CD14-positive monocyte (primary cell): ENCODE data around the gene GPR52. TPM values are rescaled to one million over a fixed set of nuclear protein-coding genes. Genes with fewer than 3 reads are reported as not detected.
"Not testable (repeated sequence)": the region's sequence is repeated elsewhere in the genome, so short reads cannot be mapped to it uniquely, and the experiment has no call there.

ENCODE experiments used
- DNase-seq, 3 donors: peaks; one replicate each; pipeline ENCODE4 v3.0.0-alpha.2; 2011 to 2022
- H2AFZ ChIP-seq: 2 replicates; pipeline ENCODE4 v1.6.0; 2012; ENCODE audit warnings: mild to moderate bottlenecking, low read depth, low read length, inconsistent platforms; ENCODE audit not compliant: insufficient read depth, poor library complexity, severe bottlenecking
- H3K27ac ChIP-seq, 2 donors: 1 replicate in 1 of 2; 2 replicates in 1 of 2; pipeline ENCODE4 v1.5.1; 2012 to 2013; ENCODE audit warnings: low read length in 2 of 2, control low read depth in 1 of 2, inconsistent platforms in 1 of 2, low read depth in 1 of 2, mild to moderate bottlenecking in 1 of 2
- H3K27me3 ChIP-seq, 2 donors: one replicate each; pipeline versions ENCODE4 v1.6.0 to v1.6.1; 2011 to 2013; ENCODE audit warnings: low read length in 2 of 2; ENCODE audit not compliant: control insufficient read depth in 2 of 2, insufficient read depth in 2 of 2
- H3K36me3 ChIP-seq, 2 donors: replicated peaks in 1 of 2; 1 replicate in 1 of 2; 2 replicates in 1 of 2; pipeline versions ENCODE4 v1.5.1 to v1.6.1; 2012 to 2013; ENCODE audit warnings: low read length in 2 of 2, control low read depth in 1 of 2, inconsistent platforms in 1 of 2, mild to moderate bottlenecking in 1 of 2; ENCODE audit not compliant: insufficient read depth in 2 of 2, control insufficient read depth in 1 of 2
- H3K4me1 ChIP-seq, 2 donors: 1 replicate in 1 of 2; 2 replicates in 1 of 2; pipeline versions ENCODE4 v1.5.1 to v1.6.1; 2012 to 2013; ENCODE audit warnings: low read length in 2 of 2, control low read depth in 1 of 2, inconsistent platforms in 1 of 2, mild to moderate bottlenecking in 1 of 2, moderate library complexity in 1 of 2; ENCODE audit not compliant: insufficient read depth in 2 of 2, control insufficient read depth in 1 of 2
- H3K4me2 ChIP-seq: replicated peaks from 2 replicates; pipeline ENCODE3; 2012; ENCODE audit warnings: low read length, moderate library complexity, mild to moderate bottlenecking; ENCODE audit not compliant: poor library complexity, severe bottlenecking; ENCODE audit errors: extremely low read depth
- H3K4me3 ChIP-seq, 3 experiments: fragments of 200-600 bp in 1 of 3; sonication (generic) in 1 of 3; replicated peaks in 1 of 3; 1 replicate in 2 of 3; 2 replicates in 1 of 3; pipeline ENCODE4 v1.5.1; 2011 to 2013; ENCODE audit warnings: low read length in 3 of 3, mild to moderate bottlenecking in 3 of 3, control low read depth in 2 of 3, low read depth in 2 of 3, inconsistent platforms in 1 of 3, moderate library complexity in 1 of 3
- H3K79me2 ChIP-seq: 2 replicates; pipeline ENCODE4 v1.6.0; 2012; ENCODE audit warnings: mild to moderate bottlenecking, control low read depth, inconsistent platforms, low read length, moderate library complexity; ENCODE audit not compliant: insufficient read depth
- H3K9ac ChIP-seq: 2 replicates; pipeline ENCODE4 v1.6.0; 2017; ENCODE audit warnings: low read length, mild to moderate bottlenecking; ENCODE audit not compliant: insufficient read depth, poor library complexity, severe bottlenecking
- H3K9me3 ChIP-seq, 2 donors: replicated peaks in 1 of 2; 1 replicate in 1 of 2; 2 replicates in 1 of 2; pipeline versions ENCODE4 v1.5.1 to v1.6.1; 2012 to 2013; ENCODE audit warnings: low read length in 2 of 2, control low read depth in 1 of 2; ENCODE audit not compliant: control insufficient read depth in 1 of 2, insufficient read depth in 1 of 2
- H4K20me1 ChIP-seq: 2 replicates; pipeline ENCODE4 v1.6.0; 2012; ENCODE audit warnings: mild to moderate bottlenecking, low read length, control low read depth, moderate library complexity; ENCODE audit not compliant: insufficient read depth
- H3K27ac Mint-ChIP-seq, 7 donors: one replicate each; pipeline ENCODE4 v1.8.0; 2020; ENCODE audit warnings: mild to moderate bottlenecking in 7 of 7, mixed read lengths in 7 of 7, moderate library complexity in 6 of 7, inconsistent platforms in 2 of 7
- H3K27me3 Mint-ChIP-seq, 3 donors: one replicate each; pipeline ENCODE4 v1.8.0; 2021 to 2022; ENCODE audit warnings: low read depth in 3 of 3, mild to moderate bottlenecking in 3 of 3, mixed read lengths in 3 of 3, moderate library complexity in 3 of 3, inconsistent platforms in 1 of 3
- H3K36me3 Mint-ChIP-seq, 2 donors: one replicate each; pipeline ENCODE4 v1.8.0; 2020; ENCODE audit warnings: mixed read lengths in 2 of 2, inconsistent platforms in 1 of 2, mild to moderate bottlenecking in 1 of 2
- H3K4me1 Mint-ChIP-seq: one replicate; pipeline ENCODE4 v1.8.0; 2020; ENCODE audit warnings: mild to moderate bottlenecking, mixed read lengths
- H3K4me3 Mint-ChIP-seq, 2 donors: one replicate each; pipeline ENCODE4 v1.8.0; 2020; ENCODE audit warnings: mild to moderate bottlenecking in 2 of 2, mixed read lengths in 2 of 2, moderate library complexity in 1 of 2
- H3K9me3 Mint-ChIP-seq, 7 donors: one replicate each; pipeline ENCODE4 v1.8.0; 2020 to 2022; ENCODE audit warnings: mixed read lengths in 7 of 7, mild to moderate bottlenecking in 6 of 7, moderate library complexity in 6 of 7, inconsistent platforms in 2 of 7
- CTCF ChIP-seq: fragments of 200-600 bp; IDR thresholded peaks from one replicate; pipeline ENCODE4 v1.8.0; 2022; ENCODE audit warnings: antibody characterized with exemption, mild to moderate bottlenecking
- WGBS: methylation state at CpG from one replicate; pipeline ENCODE4 v1.1.5; 2013; ENCODE audit warnings: missing lambda C conversion rate; ENCODE audit not compliant: insufficient coverage; 5-methylcytosine and 5-hydroxymethylcytosine counted together
- intact Hi-C, 2 donors: fragments of 100-400 bp; cut with micrococcal nuclease; formaldehyde crosslinking; loops; one replicate each; pipeline versions ENCODE4 v1.15.0 to v1.15.1; 2023
- polyA plus RNA-seq, 3 donors: library from polyadenylated mRNA; depleted of rRNA in 1 of 3; unstranded in 2 of 3; stranded (reverse) in 1 of 3; fragments of 300-500 nt in 2 of 3; fragments of >200 nt in 1 of 3; fragmentation: Illumina TruSeq in 2 of 3; gene quantifications; 1 replicate in 2 of 3; 2 replicates in 1 of 3; pipeline ENCODE4 v1.2.3, GENCODE V29; 2012 to 2021

Gene GPR52
- polyA plus RNA-seq, 3 donors, result 0.21 TPM; not detected in 2

- Histone ChIP-seq H3K27ac (no peak overlapping the region), H4K20me1 (no peaks in the 10 kb centered on the region), H3K4me1 (no peaks in the 10 kb centered on the region), H2AFZ (no peak overlapping the region), H3K27me3 (no peaks in the 10 kb centered on the region), H3K4me2 (no peak overlapping the region), H3K9me3 (no peaks in the 10 kb centered on the region), H3K79me2 (no peaks in the 10 kb centered on the region), H3K9ac (no peak overlapping the region), H3K4me3 (no peak overlapping the region), H3K36me3 (no peaks in the 10 kb centered on the region)
- Mint-ChIP-seq H3K27me3 (peaks cover 0 to 2% (median 0%) of the 10 kb centered on the region in 3 donors), H3K27ac (no peak overlapping the region), H3K4me1 (no peaks in the 10 kb centered on the region), H3K36me3 (no peaks in the 10 kb centered on the region), H3K4me3 (no peak overlapping the region), H3K9me3 (peaks cover 0 to 16% (median 7%) of the 10 kb centered on the region in 7 donors)
- TF ChIP-seq CTCF, result no peak
- WGBS, result no CpG with 5 or more reads among the region's 3 CpGs
- intact Hi-C loops, result no loop called here
- DNase-seq, result no peak
Observed at GRCh38 chr1:174407665-174408064, 40.1 kb upstream of the GPR52 start.

GRCh38 chr1:174408146-174408545 is 39.6 kb upstream of the GPR52 start:
- Mint-ChIP-seq H3K4me1 (no peaks in the 10 kb centered on the region), H3K36me3 (no peaks in the 10 kb centered on the region), H3K9me3 (peaks cover 0 to 16% (median 7%) of the 10 kb centered on the region in 7 donors), H3K27me3 (peaks cover 0 to 2% (median 0%) of the 10 kb centered on the region in 3 donors), H3K27ac (no peak overlapping the region), H3K4me3 (no peak overlapping the region)
- H4K20me1 ChIP-seq, result no peaks in the 10 kb centered on the region
- H3K79me2 ChIP-seq, result no peaks in the 10 kb centered on the region
- intact Hi-C loops, result no loop called here
- H3K36me3 ChIP-seq, result no peaks in the 10 kb centered on the region
- no peak overlapping the region for H3K4me2 ChIP-seq
- H3K9me3 ChIP-seq, result no peaks in the 10 kb centered on the region
- H2AFZ ChIP-seq, result no peak overlapping the region
- WGBS, result no CpG with 5 or more reads among the region's 2 CpGs
- H3K4me3 ChIP-seq, result no peak overlapping the region
- no peak overlapping the region for H3K9ac ChIP-seq
- no peak overlapping the region for H3K27ac ChIP-seq
- H3K27me3 ChIP-seq, result no peaks in the 10 kb centered on the region
- no peaks in the 10 kb centered on the region for H3K4me1 ChIP-seq
- no peak for TF ChIP-seq CTCF
- no peak for DNase-seq

- H2AFZ ChIP-seq, H3K36me3 Mint-ChIP-seq, H3K4me2 ChIP-seq, H3K27me3 ChIP-seq, H3K27me3 Mint-ChIP-seq, H3K36me3 ChIP-seq, H3K9ac ChIP-seq, H3K9me3 ChIP-seq, DNase-seq, H3K79me2 ChIP-seq, H3K4me1 ChIP-seq, intact Hi-C loops, H3K4me3 ChIP-seq, H3K4me1 Mint-ChIP-seq, H4K20me1 ChIP-seq, H3K27ac ChIP-seq, H3K4me3 Mint-ChIP-seq, H3K27ac Mint-ChIP-seq: not testable (repeated sequence)
- peaks cover 0 to 16% (median 7%) of the 10 kb centered on the region in 7 donors for H3K9me3 Mint-ChIP-seq
- no CpG with 5 or more reads among the region's 3 CpGs for WGBS
Observed at GRCh38 chr1:174409801-174410200, 38.0 kb upstream of the GPR52 start.
